Omental fat pad (tissue), 4 donors: ENCODE measurements around the gene POTEH. TPM values are rescaled to one million over a fixed set of nuclear protein-coding genes. Genes with fewer than 3 reads are reported as not detected.
"Not testable (repeated sequence)": the region's sequence is repeated elsewhere in the genome, so short reads cannot be mapped to it uniquely, and the experiment has no call there.

Experiments used
- ATAC-seq: fragments of 150-250 bp; one replicate; pipeline ENCODE4 v1.9.1; 2016; ENCODE audit warnings: mild to moderate bottlenecking, moderate library complexity; ENCODE audit not compliant: low FRiP score
- DNase-seq: peaks from one replicate; pipeline ENCODE4 v3.0.0-alpha.2; 2019; ENCODE audit warnings: low spot score
- total RNA-seq, 4 donors: library from RNA; depleted of rRNA; stranded (reverse); fragments of >200 nt; gene quantifications; one replicate each; pipeline ENCODE4 v1.1.0, GENCODE V29; 2016

Gene POTEH
- not detected for total RNA-seq

DNA sequence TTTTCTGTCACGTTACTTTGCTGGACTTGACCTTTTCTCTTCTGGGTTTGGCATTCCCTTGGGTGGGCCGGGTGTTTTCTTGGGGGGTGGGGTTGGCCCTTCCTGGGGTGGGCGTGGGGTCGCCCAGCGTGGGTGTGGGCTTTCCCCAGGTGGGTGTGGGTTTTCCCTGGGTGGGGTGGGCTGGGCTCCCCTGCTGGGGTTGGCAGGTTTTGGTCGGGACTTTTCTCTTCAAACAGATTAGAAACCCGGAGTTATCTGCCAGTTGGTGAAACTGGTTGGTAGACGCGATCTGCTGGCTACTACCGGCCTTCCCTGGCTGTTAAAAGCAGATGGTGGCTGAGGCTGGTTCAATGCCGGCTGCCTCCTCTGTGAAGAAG lies at the start of gene POTEH:
Gene POTEH (plus strand): TSS at position 278 of the 377 bp plus-strand sequence. CDS start 52 bp downstream, at position 330.
- ATAC-seq, DNase-seq: not testable (repeated sequence)

- ATAC-seq, DNase-seq: not testable (repeated sequence)
Measured at GRCh38 chr22:15642288-15642861, 47.5 kb upstream of the POTEH start.

GRCh38 chr22:15651954-15652353 lies 37.9 kb upstream of the POTEH start:
- not testable (repeated sequence) for ATAC-seq

GRCh38 chr22:15652738-15653137 lies 37.1 kb upstream of the POTEH start:
- ATAC-seq, DNase-seq: not testable (repeated sequence)

More at GRCh38 chr22:15651954-15652353, 37.9 kb upstream of the POTEH start:
- not testable (repeated sequence) for DNase-seq

DNA sequence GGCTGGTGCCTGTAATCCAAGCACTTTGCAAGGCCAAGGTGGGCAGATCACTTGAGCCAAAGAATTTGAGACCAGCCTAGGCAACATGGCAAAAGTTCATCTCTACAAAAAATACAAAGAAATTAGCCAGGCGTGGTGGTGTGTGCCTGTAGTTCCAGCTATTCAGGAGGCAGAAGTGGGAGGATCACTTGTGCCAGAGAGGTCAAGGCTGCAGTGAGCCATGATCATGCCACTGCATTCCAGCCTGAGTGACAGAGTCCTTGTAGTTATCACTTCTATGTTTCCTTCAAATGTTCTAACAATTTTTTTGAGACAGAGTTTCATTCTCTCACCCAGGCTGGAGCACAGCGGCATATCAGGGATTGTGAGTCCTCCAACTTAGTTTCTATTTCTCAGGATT lies 36.6 kb upstream of the POTEH start:
- not testable (repeated sequence) for ATAC-seq, DNase-seq

DNA sequence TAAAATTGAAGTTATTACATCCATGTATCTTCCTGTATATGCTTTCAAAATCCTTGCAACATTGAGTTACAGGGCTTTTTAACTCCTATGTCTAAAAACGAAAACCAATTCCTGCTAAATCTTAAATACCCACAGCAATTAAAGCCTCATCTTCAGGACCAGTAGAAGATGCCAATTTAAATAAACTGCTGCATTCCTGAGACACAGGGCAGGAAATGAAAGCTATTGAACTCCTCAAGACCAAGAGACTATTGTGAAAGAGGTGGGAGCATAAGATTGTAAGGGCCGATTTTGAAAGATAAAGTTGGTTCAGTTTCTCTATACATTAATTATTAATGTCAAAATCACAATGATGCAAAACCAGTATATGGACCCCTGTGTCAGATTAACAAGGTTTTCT lies 28.7 kb upstream of the POTEH start:
- ATAC-seq, DNase-seq: not testable (repeated sequence)

DNA sequence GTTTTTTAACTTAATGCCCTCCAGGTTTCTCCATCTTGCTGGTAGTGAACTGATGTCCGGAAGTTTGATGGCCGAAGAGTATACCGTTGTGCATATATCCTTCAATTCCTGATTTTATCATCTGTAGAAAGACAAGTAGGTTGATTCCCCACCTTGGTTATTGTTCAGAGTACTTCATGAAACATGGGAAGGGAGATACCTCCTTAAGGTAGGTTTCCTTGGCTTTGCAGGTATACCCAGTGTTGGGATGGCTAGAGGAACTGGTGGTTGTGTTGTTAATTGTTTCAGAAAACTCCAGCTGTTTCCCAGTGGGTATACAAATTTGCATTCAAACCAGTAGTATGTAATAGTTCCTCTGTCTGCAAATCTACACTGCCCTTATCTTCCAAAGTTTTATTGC lies 25.1 kb upstream of the POTEH start:
- not testable (repeated sequence) for ATAC-seq, DNase-seq

DNA sequence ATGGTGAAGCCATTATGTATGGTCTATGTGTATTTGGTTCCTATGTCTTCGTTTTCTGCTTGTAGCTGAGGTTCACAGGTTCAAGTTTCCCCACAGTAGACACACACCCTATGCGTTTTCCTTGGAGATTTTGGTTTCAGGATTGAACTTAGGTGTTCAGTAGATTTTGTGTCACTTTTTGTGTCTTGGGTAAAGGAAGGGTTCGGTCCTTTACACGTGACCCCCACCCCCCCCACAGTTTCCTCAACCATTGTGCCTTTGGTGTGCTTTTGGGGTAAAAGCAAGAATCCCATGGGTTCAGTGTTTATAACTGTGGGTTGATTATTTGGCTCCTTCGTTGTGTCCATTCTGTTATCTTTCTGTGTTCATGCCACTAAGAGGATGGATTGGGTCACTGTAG lies 24.3 kb upstream of the POTEH start:
- DNase-seq, ATAC-seq: not testable (repeated sequence)

DNA sequence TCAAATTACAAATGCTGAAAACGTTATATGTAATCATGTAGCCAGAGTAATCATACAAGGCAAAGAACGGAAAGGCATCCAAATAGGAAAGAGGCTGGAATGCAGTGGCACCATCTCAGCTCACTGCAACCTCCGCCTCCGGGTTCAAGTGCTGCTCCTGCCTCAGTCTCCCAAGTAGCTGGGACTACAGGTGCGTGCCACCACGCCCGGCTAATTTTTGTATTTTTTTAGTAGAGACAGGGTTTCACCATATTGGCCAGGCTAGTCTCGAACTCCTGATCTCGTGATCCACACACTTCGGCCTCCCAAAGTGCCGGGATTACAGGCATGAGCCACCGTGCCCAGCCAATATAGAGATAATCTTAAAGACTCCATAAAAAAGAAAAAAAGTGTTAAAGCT lies 20.4 kb upstream of the POTEH start:
- DNase-seq = not testable (repeated sequence)

DNA sequence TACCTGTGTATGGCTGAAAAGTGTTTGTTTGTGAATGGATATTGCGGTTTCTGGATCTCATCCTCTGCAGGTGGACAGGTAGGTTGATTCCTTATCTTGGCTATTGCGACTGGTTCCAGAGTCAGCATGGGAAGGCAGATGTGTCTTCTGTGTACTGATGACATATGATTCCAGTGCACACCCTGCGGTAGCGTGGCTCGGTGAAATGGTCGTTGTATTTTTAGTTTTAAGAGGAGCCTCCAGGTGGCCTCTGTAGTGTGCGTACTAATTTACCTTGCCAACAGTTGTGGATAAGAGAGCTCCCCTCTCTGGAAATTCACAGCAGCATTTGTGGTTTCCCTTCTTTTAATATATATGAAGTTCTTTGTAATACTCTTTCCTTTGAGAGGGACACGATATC lies 10.1 kb upstream of the POTEH start:
- not testable (repeated sequence) for ATAC-seq, DNase-seq

More for the DNA sequence above, 20.4 kb upstream of the POTEH start:
- ATAC-seq = not testable (repeated sequence)

DNA sequence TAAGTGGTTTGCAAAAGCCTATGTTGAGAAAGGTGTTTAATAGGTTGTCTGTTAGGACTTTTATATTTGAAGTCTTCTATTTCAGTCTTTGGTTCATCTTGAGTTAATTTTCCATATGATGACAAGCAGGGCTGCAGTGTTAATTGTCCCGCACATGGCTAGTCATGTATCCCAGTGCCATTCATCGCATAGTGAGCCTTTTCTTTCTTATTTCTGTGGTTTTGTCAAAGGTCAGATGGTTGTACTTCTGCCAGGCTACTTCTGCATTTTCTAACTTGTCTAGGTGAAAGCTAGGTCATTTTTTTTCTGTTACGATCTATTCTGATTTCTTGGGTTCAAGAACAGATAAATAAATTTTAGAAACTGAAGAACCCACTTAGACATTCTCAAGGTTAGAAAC lies 5.7 kb upstream of the POTEH start:
- DNase-seq, ATAC-seq: not testable (repeated sequence)

DNA sequence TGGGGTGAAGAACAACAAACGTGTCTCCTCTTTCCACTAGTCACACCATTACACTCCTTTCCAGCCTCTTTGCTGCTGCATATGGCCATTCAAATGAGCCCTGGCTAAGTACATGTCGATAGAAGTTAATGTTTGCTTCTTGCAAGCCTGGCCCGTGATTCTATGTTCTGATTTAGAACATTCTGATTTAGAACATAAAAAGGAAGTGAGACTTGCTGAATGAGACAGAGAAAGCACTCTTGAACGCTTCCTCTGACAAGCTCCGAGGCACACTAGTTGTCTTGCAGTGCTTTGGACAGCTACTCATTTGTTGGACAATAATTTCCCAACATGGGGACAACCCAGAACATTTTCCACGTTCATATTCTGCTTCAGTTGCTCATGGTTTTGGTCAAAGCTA lies 5.1 kb upstream of the POTEH start:
- not testable (repeated sequence) for ATAC-seq, DNase-seq

- not testable (repeated sequence) for ATAC-seq, DNase-seq
Measured at GRCh38 chr22:15685641-15686040, 4.2 kb upstream of the POTEH start.

DNA sequence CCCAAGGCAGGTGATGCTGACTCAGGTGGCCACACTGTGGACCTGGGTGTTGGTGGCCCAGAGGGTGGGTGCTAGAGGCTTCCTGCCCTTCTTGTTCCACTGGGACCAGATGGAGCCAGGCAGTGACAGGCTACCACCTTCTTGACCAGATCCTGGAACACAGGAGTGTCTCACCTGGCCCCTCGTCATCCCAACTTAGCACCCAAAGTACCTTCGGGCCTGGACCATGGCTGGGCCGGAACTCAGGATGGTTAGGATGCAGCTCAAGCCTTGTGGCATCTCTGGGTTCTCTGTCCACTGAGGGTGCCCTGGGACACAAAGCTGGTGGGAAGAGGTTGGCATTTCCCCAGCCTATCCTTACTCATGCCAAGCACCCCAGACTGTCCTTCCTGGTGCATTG lies 2.7 kb upstream of the POTEH start:
- ATAC-seq, DNase-seq: not testable (repeated sequence)

GRCh38 chr22:15687676-15688075 lies 2.1 kb upstream of the POTEH start:
- ATAC-seq, DNase-seq: not testable (repeated sequence)

DNA sequence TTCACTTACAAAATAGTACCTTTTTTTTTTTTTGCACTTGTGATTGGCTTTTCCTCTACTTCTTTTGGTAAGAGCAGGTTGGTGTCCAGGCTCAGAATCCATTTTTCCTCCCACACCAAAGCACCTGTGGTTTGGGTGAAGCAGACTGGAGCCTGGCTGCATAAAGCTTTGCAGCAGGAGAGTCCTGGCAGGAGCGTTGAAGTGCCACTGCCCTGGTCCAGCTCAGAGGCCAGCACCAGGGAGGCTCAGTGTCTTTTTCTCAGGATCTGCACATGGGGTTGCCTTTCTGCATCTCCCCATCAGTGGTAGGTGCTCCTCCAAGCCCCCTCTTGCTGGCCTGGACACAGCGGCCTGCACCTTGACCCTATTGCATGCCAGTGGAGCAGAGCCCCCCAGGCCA lies 1.7 kb upstream of the POTEH start:
- not testable (repeated sequence) for DNase-seq, ATAC-seq

GRCh38 chr22:15689012-15689748 lies 646 bp upstream of the POTEH start:
- DNase-seq = not testable (repeated sequence)
- peak; percentile 59 for ATAC-seq

DNA sequence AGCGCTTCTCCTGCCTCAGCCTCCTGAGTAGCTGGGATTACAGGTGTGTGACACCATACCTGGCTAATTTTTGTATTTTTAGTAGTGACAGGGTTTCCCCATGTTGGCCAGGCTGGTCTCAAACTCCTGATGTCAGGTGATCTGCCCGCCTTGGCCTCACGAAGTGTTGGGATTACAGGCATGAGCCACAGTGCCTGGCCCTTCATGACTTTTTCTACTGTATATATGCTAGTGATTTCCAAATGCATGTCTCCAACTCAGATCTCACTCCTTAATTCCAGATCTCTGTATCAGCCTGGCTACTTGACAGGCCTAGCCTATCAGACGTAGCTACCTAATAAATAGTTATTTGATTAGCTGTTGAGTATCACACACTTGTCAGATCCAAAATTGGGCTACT lies 23.8 kb downstream of the POTEH start:
- DNase-seq, ATAC-seq: not testable (repeated sequence)

- not testable (repeated sequence) for ATAC-seq, DNase-seq
Measured at GRCh38 chr22:15714125-15714524, 24.3 kb downstream of the POTEH start.

- not testable (repeated sequence) for DNase-seq, ATAC-seq
Measured at GRCh38 chr22:15721884-15722283, 32.1 kb downstream of the POTEH start.
